HUES64 (cell line): ENCODE data around the gene PTPRD. TPM values are rescaled to one million over a fixed set of nuclear protein-coding genes. Genes with fewer than 3 reads are reported as not detected.

Source experiments
- H3K27ac ChIP-seq: 2 replicates; pipeline ENCODE4 v1.7.0; 2013; ENCODE audit warnings: low read depth, low read length, inconsistent platforms
- H3K27me3 ChIP-seq: 2 replicates; pipeline ENCODE4 v1.6.1; 2013; ENCODE audit warnings: mild to moderate bottlenecking, low read length; ENCODE audit not compliant: insufficient read depth
- H3K36me3 ChIP-seq: 2 replicates; pipeline ENCODE4 v1.6.1; 2013; ENCODE audit warnings: mild to moderate bottlenecking, low read length; ENCODE audit not compliant: insufficient read depth
- H3K4me1 ChIP-seq: 2 replicates; pipeline ENCODE4 v1.6.1; 2013; ENCODE audit warnings: mild to moderate bottlenecking, low read length, moderate library complexity; ENCODE audit not compliant: insufficient read depth
- H3K4me3 ChIP-seq: 2 replicates; pipeline ENCODE4 v1.5.1; 2013; ENCODE audit warnings: mild to moderate bottlenecking, low read length, moderate library complexity
- H3K9ac ChIP-seq: 2 replicates; pipeline ENCODE4 v1.6.1; 2013; ENCODE audit warnings: mild to moderate bottlenecking, low read depth, low read length
- H3K9me3 ChIP-seq: 2 replicates; pipeline ENCODE4 v1.6.1; 2013; ENCODE audit warnings: low read depth, low read length; ENCODE audit not compliant: insufficient read depth
- WGBS: fragments of 150-250, 120-280 bp; methylation state at CpG from one replicate; pipeline ENCODE4 v1.1.7; 2013; ENCODE audit warnings: missing lambda C conversion rate; 5-methylcytosine and 5-hydroxymethylcytosine counted together
- polyA plus RNA-seq, 2 experiments: library from polyadenylated mRNA; stranded (reverse); fragments of 50-300 nt; gene quantifications; one replicate each; pipeline ENCODE4 v1.2.3, GENCODE V29; 2013

Gene PTPRD
- polyA plus RNA-seq (2013, experiment 1 of 2): 36.9 TPM
- polyA plus RNA-seq (2013, experiment 2 of 2): 41.3 TPM

GRCh38 chr9:10612641-10613398 lies at the start of gene PTPRD:
Gene PTPRD (minus strand): TSS chr9:10613002.
- Histone ChIP-seq H3K4me3 (peak within 1 kb of the TSS; percentile 79), H3K27me3 (peaks cover 65% of the 10 kb centered on the region), H3K9me3 (no peaks in the 10 kb centered on the region), H3K9ac (peak within 1 kb of the TSS; percentile 72), H3K36me3 (no peaks in the 10 kb centered on the region), H3K4me1 (peaks cover 9% of the 10 kb centered on the region), H3K27ac (no peak within 1 kb of the TSS)
- under 1% methylated on average over 87 of the region's 87 CpGs for WGBS

DNA sequence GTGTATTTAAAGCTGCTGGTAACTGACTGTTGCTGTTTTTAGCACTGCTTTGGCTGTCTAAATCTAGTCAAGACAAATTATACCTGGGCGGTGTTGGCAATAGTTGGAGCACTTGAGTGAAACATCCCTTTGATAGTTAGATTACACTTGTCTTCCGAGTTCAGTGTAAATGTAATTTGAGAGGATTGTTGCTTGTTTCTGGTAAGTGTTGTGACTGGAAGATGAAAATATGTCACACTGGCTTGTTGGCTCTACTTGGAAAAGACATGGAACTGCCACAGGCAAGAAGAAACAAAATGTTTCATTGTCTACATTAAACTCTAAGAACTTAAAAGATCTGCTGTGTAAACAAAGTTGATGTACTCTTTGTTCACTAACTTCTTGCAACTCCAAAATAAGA lies 49.2 kb upstream of the PTPRD start:
- Histone ChIP-seq H3K27ac (no peak overlapping the region), H3K4me1 (no peaks in the 10 kb centered on the region), H3K9me3 (no peaks in the 10 kb centered on the region), H3K9ac (no peak overlapping the region), H3K36me3 (no peaks in the 10 kb centered on the region), H3K27me3 (no peaks in the 10 kb centered on the region), H3K4me3 (no peak overlapping the region)
- 97% methylated on average over 2 of the region's 2 CpGs for whole genome bisulfite sequencing

DNA sequence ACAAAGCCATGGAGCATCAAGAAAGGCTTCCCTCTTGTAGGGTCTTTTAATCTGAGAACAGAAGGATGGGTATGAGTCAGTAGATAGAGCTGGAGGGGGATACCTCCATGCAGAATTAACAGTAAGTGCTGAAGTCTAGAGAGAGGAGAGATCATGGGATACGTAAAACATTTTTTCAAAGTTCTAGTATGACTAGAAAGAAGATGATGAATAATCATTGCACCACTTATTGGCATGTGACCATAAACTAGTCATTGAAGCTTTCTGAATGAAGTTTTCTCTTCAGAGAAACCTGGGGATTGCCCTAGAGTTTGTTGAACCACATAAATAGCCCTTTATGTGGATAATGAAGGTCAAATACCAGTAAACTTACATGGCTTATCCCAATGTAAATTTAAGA lies 48.6 kb upstream of the PTPRD start:
- H3K36me3 ChIP-seq: no peaks in the 10 kb centered on the region
- WGBS: 100% methylated on average over 1 of the region's 1 CpG
- H3K4me1 ChIP-seq: no peaks in the 10 kb centered on the region
- H3K9ac ChIP-seq: no peak overlapping the region
- H3K27ac ChIP-seq: no peak overlapping the region
- H3K27me3 ChIP-seq: no peaks in the 10 kb centered on the region
- no peak overlapping the region for H3K4me3 ChIP-seq
- H3K9me3 ChIP-seq: no peaks in the 10 kb centered on the region

DNA sequence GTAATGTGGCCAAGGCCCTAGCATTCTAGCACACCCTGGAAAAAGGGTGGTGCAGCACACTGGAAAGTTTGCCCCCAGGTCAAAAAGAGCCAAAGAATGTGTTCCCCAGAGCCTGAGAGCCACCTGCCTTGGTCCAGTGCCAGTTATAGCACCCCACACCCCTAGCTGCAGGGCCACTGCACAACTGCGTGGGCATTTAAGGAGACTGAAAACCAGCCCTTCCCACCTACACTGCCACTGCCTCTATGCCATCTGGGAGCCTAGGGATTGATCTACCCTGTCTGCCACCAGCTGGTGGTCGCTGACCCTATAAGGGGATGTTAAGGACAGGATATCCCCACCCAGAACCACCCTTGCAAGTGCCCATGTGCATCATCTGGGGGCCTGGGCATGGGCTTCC lies 38.2 kb upstream of the PTPRD start:
- H3K36me3 ChIP-seq: no peaks in the 10 kb centered on the region
- H3K9me3 ChIP-seq: peaks cover 11% of the 10 kb centered on the region; the same call in 1 of the 2 replicates
- 96% methylated on average over 2 of the region's 2 CpGs for WGBS
- H3K27ac ChIP-seq: no peak overlapping the region
- no peak overlapping the region for H3K4me3 ChIP-seq
- H3K9ac ChIP-seq: no peak overlapping the region
- H3K4me1 ChIP-seq: no peaks in the 10 kb centered on the region
- no peaks in the 10 kb centered on the region for H3K27me3 ChIP-seq

GRCh38 chr9:10649076-10649475 lies 36.3 kb upstream of the PTPRD start:
- Histone ChIP-seq H3K9ac (no peak overlapping the region), H3K4me1 (no peaks in the 10 kb centered on the region), H3K9me3 (peaks cover 11% of the 10 kb centered on the region; the same call in 1 of the 2 replicates), H3K27me3 (no peaks in the 10 kb centered on the region), H3K36me3 (no peaks in the 10 kb centered on the region), H3K4me3 (no peak overlapping the region), H3K27ac (no peak overlapping the region)
- no CpG with 5 or more reads among the region's 1 CpG for WGBS

GRCh38 chr9:10633785-10634184 lies 21.0 kb upstream of the PTPRD start:
- H3K9ac ChIP-seq: no peak overlapping the region
- WGBS: 98% methylated on average over 2 of the region's 3 CpGs
- no peaks in the 10 kb centered on the region for H3K27me3 ChIP-seq
- H3K27ac ChIP-seq: no peak overlapping the region
- H3K9me3 ChIP-seq: no peaks in the 10 kb centered on the region
- no peaks in the 10 kb centered on the region for H3K4me1 ChIP-seq
- no peaks in the 10 kb centered on the region for H3K36me3 ChIP-seq
- no peak overlapping the region for H3K4me3 ChIP-seq

- Histone ChIP-seq H3K4me3 (no peak overlapping the region), H3K9ac (no peak overlapping the region), H3K4me1 (peaks cover 9% of the 10 kb centered on the region), H3K27me3 (peaks cover 65% of the 10 kb centered on the region), H3K36me3 (no peaks in the 10 kb centered on the region), H3K9me3 (no peaks in the 10 kb centered on the region), H3K27ac (no peak overlapping the region)
- WGBS: 72% methylated on average over 7 of the region's 9 CpGs
Measured at GRCh38 chr9:10614196-10614800, 1.5 kb upstream of the PTPRD start.

DNA sequence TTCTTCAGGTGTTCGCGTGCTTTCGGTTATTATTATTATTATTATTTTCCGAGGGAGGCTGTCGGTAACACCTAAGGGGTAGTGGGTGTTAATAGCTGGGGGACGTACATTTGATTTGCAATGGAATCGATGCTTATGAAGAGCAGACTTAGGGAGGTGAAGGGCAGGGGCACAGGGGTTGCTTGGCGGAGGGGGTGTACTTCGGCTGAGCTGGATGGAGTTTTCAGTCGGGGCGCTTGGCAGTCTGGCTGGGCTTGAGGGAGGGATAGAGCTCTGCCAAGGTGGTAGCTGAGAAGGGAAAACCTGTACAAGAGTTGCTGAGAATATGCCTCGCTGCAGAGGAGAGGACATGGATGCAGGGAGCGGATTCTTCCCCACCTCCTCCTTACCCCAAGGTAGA lies 617 bp upstream of the PTPRD start:
- Histone ChIP-seq H3K4me3 (peak overlapping the region; percentile 79), H3K27ac (no peak overlapping the region), H3K4me1 (peaks cover 9% of the 10 kb centered on the region), H3K9me3 (no peaks in the 10 kb centered on the region), H3K36me3 (no peaks in the 10 kb centered on the region), H3K27me3 (peaks cover 65% of the 10 kb centered on the region), H3K9ac (no peak overlapping the region)
- 5% methylated on average over 11 of the region's 13 CpGs for WGBS

DNA sequence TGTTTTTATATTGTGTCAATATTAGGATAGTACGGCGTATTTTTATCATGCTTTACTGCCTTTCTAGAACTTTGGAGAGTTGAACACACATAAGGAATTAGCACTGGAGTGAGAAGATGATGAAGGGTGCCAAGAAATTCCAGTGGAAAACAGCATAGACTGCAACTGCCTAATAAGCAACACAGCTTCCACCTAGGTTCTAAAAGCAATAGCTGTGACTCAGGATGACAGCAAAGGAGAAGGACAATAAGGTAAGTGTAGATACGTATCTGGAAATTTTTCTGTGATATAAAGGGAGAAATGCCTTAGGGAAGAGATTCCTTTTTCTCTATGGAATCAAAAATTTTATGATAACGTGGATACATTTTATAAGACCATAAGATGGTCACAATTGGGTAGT lies 7.4 kb downstream of the PTPRD start:
- H3K27ac ChIP-seq: no peak overlapping the region
- H3K4me3 ChIP-seq: no peak overlapping the region
- H3K9me3 ChIP-seq: no peaks in the 10 kb centered on the region
- no peak overlapping the region for H3K9ac ChIP-seq
- H3K36me3 ChIP-seq: no peaks in the 10 kb centered on the region
- no peaks in the 10 kb centered on the region for H3K4me1 ChIP-seq
- 94% methylated on average over 3 of the region's 4 CpGs for WGBS
- peaks cover 6% of the 10 kb centered on the region for H3K27me3 ChIP-seq

DNA sequence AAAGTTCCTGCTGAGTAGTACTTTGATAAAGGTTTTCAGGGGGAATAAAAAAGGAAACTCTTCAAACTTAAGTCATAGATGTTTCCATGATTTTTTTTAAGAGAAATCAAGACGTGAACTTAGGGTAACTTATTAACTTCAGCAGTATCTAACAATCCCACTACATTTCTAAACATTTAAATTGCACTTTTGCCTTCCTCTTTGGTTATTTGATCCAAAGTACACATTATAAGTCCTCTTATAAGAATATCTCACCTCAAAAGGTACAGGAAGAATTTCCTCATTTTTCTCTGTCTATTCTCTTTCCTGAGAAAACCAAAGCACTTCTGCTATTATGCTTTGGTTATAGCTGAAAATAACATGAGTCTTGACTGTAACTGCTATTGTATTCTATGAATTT lies 7.9 kb downstream of the PTPRD start:
- 95% methylated on average over 1 of the region's 1 CpG for WGBS
- Histone ChIP-seq H3K27me3 (peaks cover 1% of the 10 kb centered on the region), H3K36me3 (no peaks in the 10 kb centered on the region)

DNA sequence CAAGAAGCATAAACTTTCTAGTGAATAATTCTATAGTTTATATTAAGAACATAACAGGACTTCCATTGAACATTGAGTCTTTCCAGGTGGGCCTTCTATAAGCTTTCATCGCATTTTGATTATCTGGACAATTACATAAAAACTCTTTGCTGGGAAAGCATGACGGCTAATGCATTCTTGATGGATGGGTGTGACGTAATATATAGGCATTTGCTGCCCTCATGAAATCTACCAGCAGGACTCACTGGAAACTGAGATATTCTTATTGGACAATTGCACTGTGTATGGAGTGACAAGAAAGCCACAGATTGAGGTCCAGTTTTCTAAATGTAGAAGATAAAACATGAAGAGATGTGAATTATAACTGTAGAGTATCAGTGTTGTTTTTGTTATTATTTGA lies 15.0 kb downstream of the PTPRD start:
- Histone ChIP-seq H3K27ac (no peak overlapping the region), H3K27me3 (no peaks in the 10 kb centered on the region), H3K36me3 (no peaks in the 10 kb centered on the region), H3K4me3 (no peak overlapping the region), H3K4me1 (no peaks in the 10 kb centered on the region), H3K9ac (no peak overlapping the region), H3K9me3 (no peaks in the 10 kb centered on the region)
- WGBS: 95% methylated on average over 3 of the region's 3 CpGs

More for the DNA sequence above, 7.9 kb downstream of the PTPRD start:
- H3K9me3 ChIP-seq: no peaks in the 10 kb centered on the region
- no peak overlapping the region for H3K9ac ChIP-seq
- H3K27ac ChIP-seq: no peak overlapping the region
- H3K4me3 ChIP-seq: no peak overlapping the region
- H3K4me1 ChIP-seq: no peaks in the 10 kb centered on the region
